Stimulated activated CD4-positive, alpha-beta T cell treated with anti-CD3 and anti-CD28 coated beads, Interleukin-4, amount 100 ng/mL, for 24 hours (primary cell): ENCODE data around the gene CAVIN1.
"Not testable (repeated sequence)": the region's sequence is repeated elsewhere in the genome, so short reads cannot be mapped to it uniquely, and the experiment has no call there.

Source experiments
- DNase-seq: peaks from one replicate; pipeline ENCODE4 v3.0.0-alpha.2; 2020

The CAVIN1 gene

GRCh38 chr17:42404326-42405055 lies 18.6 kb downstream of the CAVIN1 start:
- DNase-seq, result no peak

DNA sequence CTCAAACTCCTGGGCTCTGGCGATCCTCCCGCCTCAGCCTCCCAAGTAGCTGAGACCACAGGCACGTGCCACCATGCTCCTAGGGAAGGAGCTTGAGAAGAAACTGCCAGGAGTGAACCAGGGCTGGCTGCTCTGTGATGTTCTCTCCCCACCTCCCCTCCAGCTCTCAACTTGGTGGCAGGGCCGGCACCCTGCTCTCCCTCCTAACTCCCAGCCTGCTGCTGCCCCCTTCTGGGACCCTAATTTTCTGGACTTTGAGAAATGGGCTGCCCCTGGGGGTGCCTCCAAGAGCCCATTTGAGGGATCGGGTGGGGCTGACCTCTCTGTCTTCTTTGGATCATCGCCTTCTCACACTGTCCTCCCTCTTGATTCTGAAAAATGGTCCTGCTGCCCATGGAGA lies 19.9 kb downstream of the CAVIN1 start:
- peak; percentile 68 for DNase-seq

DNA sequence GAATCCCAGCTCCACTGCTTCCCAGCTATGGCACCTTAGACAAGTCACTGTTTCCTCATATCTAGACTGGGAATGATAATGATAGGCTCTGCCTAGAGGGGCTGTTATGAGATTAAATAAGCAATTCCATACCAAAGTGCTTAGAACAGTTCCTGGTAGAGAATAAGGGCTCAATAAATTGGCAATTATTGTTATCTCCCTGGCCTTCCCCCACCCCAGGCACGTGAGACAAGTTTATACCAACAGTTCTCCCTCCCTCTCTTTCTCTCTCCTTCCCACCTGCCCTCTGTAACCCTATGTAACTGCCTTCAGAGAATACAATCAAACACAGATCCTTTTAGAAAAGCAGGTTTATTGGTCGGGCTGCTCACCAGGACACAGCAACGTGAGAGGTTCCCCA lies 20.9 kb downstream of the CAVIN1 start:
- no peak for DNase-seq

DNA sequence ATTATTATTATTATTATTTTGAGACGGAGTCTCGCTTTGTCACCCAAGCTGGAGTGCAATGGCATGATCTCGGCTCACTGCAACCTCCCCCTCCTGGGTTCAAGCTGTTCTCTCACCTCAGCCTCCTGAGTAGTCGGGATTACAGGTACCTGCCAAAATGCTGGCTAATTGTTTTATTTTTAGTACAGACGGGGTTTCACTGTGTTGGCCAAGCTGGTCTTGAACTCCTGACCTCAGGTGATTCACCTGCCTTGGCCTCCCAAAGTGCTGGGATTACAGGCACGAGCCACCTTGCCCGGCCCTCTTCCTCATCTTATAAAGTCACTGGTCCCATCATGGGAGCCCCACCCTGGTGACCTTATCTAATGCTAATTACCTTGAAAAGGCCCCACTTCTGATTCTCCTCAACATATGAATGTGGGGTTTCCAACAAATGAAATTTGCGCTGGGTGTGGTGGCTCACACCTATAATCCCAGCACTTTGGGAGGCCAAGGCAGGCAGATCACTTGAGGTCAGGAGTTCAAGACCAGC lies 22.1 kb downstream of the CAVIN1 start:
- not testable (repeated sequence) for DNase-seq

GRCh38 chr17:42399948-42400843 lies 22.9 kb downstream of the CAVIN1 start:
- no peak for DNase-seq

- no peak for DNase-seq
Observed at GRCh38 chr17:42399121-42399520, 23.9 kb downstream of the CAVIN1 start.

DNA sequence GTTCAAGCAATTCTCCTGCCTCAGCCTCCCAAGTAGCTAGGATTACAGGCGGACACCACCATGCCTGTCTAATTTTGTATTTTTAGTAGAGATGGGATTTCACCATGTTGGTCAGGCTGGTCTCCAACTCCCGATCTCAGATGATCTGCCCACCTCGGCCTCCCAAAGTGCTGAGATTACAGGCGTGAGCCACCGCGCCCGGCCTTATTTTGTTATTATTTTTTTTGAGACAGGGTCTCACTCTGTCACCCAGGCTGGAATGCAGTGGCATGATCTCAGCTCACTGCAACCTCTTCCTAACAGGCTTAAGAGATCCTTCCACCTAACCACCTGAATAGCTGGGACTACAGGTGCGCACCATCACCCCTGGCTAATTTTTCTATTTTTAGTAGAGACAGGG lies 27.5 kb downstream of the CAVIN1 start:
- not testable (repeated sequence) for DNase-seq

- no peak for DNase-seq
Observed at GRCh38 chr17:42394838-42395237, 28.2 kb downstream of the CAVIN1 start.

GRCh38 chr17:42392692-42393415 lies 30.2 kb downstream of the CAVIN1 start:
- DNase-seq, result no peak

DNA sequence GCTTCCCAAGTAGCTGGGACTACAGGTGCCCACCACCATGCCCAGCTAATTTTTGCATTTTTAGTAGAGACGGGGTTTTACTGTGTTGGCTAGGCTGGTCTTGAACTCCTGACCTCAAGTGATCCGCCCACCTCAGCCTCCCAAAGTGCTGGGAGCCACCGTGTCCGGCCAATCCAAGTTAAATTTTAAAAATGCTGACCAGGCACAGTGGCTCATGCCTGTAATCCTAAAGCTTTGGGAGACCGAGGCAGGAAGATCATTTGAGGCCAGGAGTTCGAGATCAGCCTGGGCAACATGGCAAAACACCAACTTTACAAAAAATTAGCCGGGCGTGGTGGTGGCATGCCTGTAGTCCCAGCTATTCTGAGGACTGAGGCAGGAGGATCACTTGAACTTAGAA lies 31.6 kb downstream of the CAVIN1 start:
- DNase-seq, result not testable (repeated sequence)

DNA sequence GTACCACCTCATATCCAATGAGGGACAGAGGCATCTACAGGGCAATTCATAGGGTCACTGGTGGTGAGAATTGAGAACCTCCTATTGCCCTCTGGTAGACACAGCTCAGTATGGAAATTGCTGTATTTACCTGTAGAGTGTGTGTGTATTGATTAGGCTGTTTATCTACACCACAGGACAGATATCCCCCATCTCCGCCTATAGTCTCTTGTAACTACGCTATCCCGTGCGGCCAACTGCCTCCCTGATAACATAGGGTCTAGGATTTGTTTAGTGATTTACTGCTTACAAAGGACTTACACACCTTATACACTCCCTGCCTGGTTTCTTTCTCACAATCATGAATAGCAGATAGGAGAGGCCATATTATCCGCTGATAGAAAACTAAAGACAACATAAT lies 33.2 kb downstream of the CAVIN1 start:
- no peak for DNase-seq

DNA sequence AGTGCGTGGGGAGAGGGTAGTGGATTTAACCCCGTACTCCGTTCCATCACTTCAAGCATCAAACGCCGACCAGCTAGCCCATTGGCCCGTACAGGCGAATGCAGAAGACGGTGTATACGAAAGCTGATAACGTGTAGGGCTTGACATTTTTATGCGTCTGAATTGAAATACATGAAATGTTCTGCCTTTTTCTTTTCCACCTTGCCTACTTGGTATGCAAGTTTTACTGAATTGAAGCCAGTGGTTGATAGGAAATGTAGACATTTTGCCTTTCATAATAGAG lies 34.0 kb downstream of the CAVIN1 start:
- DNase-seq, result no peak

GRCh38 chr17:42388381-42389134 lies 34.5 kb downstream of the CAVIN1 start, which contains the start of gene STAT3:
TSS of gene STAT3 (minus strand) at chr17:42388442. CDS start at chr17:42348516, 39,926 bp downstream.
- peak; percentile 100 for DNase-seq

- DNase-seq, result peak; percentile 38
Observed at GRCh38 chr17:42387661-42388380, 35.2 kb downstream of the CAVIN1 start.

DNA sequence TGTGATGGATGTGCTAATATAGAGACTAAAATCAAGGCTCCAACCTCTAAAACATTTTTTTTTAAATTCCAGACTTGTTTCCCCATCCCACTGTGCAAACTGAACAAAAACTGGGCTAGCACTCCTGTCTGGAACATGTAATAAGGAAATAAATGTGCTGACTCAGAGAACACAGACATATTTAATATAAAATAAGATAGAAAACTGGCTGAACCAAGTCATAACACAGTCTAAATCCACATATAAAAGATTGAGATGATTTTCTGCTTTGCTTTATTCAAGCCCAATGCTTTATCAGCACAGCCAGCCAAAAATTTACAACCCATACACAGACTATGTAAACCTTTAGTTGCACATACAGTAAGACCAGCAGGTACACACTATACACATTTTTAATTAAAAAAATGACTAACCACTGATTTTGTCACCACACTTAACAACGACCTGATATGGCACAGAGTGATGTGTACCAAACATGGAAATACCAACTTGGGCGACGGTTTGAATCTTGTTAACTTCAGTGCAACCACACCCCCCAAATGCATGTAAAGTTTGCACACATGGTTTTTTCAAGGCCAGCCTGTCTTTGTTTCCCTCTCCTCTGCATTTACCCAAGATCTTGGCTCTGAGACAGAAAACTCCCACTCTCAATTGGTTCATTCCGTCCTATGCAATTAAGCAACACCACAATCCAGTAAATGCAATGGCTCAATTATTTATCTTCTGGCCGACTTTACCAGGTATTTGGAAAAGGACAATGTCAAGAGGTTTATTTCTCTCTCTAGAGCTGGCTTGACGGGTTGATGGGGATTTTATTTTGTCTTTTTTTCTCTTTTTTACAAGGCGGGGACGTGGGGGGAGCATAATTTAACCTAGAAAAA lies 36.0 kb downstream of the CAVIN1 start:
- DNase-seq, result peak; percentile 26

DNA sequence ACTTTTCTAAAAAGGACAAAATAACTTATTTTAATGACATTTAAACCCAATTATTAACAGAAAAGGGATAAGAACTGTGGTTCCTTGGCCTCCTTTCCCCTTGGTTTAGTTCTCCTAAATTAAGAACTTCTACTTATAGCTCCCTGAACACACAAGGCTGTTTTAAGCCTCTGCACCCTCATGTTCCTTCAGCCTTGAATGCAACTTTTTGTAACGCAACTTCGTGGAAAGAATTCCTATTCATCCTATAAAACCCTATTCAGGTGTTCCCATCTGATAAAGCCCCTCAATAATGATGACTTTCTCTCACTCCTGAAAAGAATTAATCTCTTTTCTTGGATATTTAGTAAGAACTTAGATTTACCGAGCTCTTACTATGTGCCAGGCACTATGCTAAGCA lies 41.2 kb downstream of the CAVIN1 start:
- no peak for DNase-seq

DNA sequence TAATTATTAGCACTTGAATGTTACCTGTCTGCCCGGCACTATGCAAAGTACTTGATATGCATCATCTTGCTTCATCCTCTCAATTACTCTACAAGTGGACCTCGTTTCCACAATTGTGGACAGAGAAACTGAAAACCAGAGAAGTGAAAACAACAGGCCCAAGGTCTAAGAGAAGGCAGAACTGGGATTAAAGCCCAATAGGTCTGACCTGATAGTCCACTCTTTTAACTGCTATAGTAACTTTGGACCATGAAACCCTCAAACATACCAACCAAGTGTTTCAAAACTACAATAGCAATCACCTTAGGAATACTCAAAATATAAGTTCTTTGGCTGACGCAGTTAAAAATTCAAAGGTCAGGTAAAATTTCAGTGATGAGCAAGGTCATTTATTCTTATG lies 42.1 kb downstream of the CAVIN1 start:
- no peak for DNase-seq

DNA sequence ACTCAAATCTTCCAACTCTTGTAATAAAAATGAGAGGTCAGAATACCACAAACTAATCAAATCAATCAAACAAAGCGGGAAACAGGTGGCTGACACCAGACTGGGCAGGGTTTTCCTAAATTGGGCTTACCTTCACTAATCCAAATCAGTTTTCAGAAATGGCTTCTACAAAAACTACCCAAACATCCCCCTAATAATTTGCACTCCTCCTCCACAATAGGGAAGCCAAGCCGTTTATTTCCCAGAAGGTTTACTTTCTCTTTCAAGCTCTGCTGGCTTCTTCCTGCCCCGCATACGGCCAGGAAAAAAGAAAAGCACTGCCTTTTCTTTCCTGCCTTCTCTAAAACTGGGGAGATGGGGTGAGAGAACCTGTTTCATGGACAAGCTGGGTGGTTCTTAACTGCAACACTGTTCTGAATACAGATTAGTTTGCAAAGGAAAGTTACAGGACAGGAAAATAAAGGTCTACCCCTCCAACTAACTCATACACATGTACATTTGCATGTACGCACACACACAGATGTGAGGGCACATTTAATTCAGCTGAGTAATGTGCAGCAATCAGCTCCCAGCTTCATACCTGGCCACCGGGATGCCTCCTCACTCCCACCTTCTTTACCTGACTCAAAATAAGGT lies 44.0 kb downstream of the CAVIN1 start:
- DNase-seq, result no peak

- no peak for DNase-seq
Observed at GRCh38 chr17:42378359-42378958, 44.6 kb downstream of the CAVIN1 start.

DNA sequence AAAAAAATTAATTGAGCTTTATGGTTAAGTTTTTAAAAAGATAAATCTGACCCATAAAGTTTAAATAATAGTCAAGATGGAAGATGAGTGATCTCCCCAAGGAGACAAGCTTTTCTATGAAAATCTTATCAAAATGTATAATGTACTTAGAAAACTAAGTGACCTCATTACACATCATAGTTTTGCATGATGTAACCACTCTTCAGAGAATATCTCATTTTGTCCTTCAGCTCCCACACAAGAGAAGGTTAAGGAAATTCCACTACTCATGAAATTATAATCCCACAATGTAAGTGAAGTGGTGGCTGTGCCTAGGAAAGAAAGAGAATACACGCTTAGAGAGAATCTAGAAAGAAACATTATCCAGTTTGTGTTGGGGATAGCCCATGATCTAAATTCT lies 49.2 kb downstream of the CAVIN1 start:
- no peak for DNase-seq
